GM23338 (cell line): ENCODE data around the gene AGO4. TPM values are rescaled to one million over a fixed set of nuclear protein-coding genes. Genes with fewer than 3 reads are reported as not detected.
"Not testable (repeated sequence)": the region's sequence is repeated elsewhere in the genome, so short reads cannot be mapped to it uniquely, and the experiment has no call there.

ENCODE experiments used
- ATAC-seq: fragments of 200-7000 bp; cut with Tn5 transposase; 3 replicates; pipeline ENCODE4 v1.9.1; 2020
- DNase-seq: peaks from one replicate; pipeline ENCODE4 v3.0.0-alpha.2; 2015; ENCODE audit warnings: low spot score
- H2AFZ ChIP-seq: fragments of 200-600 bp; sonication (generic); 2 replicates; pipeline ENCODE4 v1.8.0; 2016; ENCODE audit warnings: antibody characterized with exemption, mild to moderate bottlenecking, moderate library complexity
- H3F3A ChIP-seq: fragments of 200-600 bp; sonication (generic); replicated peaks from 2 replicates; pipeline ENCODE4 v1.8.0; 2017; ENCODE audit warnings: antibody characterized with exemption, mixed run types, low read depth
- H3K27ac ChIP-seq: fragments of 200-600 bp; sonication (generic); 2 replicates; pipeline ENCODE4 v1.6.1; 2016; ENCODE audit warnings: low read depth
- H3K27me3 ChIP-seq: fragments of 200-600 bp; sonication (generic); 2 replicates; pipeline ENCODE4 v1.8.0; 2016; ENCODE audit warnings: mild to moderate bottlenecking, mixed run types, moderate library complexity; ENCODE audit not compliant: insufficient read depth
- H3K36me3 ChIP-seq: fragments of 200-600 bp; sonication (generic); 2 replicates; pipeline ENCODE4 v1.8.0; 2016; ENCODE audit warnings: mild to moderate bottlenecking; ENCODE audit not compliant: insufficient read depth
- H3K4me1 ChIP-seq: fragments of 200-600 bp; sonication (generic); 2 replicates; pipeline ENCODE4 v1.8.0; 2016; ENCODE audit warnings: mild to moderate bottlenecking, moderate library complexity; ENCODE audit not compliant: insufficient read depth
- H3K4me2 ChIP-seq: fragments of 200-600 bp; sonication (generic); 2 replicates; pipeline ENCODE4 v1.7.1; 2017; ENCODE audit warnings: mixed run types
- H3K4me3 ChIP-seq: fragments of 200-600 bp; sonication (generic); 2 replicates; pipeline ENCODE4 v1.6.1; 2016; ENCODE audit warnings: mixed run types
- H3K79me2 ChIP-seq: fragments of 200-600 bp; sonication (generic); replicated peaks from 2 replicates; pipeline ENCODE4 v1.8.0; 2017; ENCODE audit warnings: mild to moderate bottlenecking; ENCODE audit not compliant: insufficient read depth
- H3K9me2 ChIP-seq: fragments of 200-600 bp; sonication (generic); 2 replicates; pipeline ENCODE4 v1.8.0; 2017; ENCODE audit not compliant: insufficient read depth
- H4K20me1 ChIP-seq: fragments of 200-600 bp; sonication (generic); replicated peaks from 2 replicates; pipeline ENCODE4 v1.8.0; 2017; ENCODE audit warnings: mild to moderate bottlenecking; ENCODE audit not compliant: insufficient read depth
- H3K27ac Mint-ChIP-seq: 2 replicates; pipeline ENCODE4 v1.8.0; 2020; ENCODE audit warnings: inconsistent platforms, mild to moderate bottlenecking, moderate library complexity, mixed read lengths
- H3K27me3 Mint-ChIP-seq: 3 replicates; pipeline ENCODE4 v1.8.0; 2022; ENCODE audit warnings: low read depth, mild to moderate bottlenecking, moderate library complexity, mixed read lengths, inconsistent platforms; ENCODE audit not compliant: insufficient read depth, poor library complexity
- H3K36me3 Mint-ChIP-seq: 3 replicates; pipeline ENCODE4 v1.8.0; 2021; ENCODE audit warnings: low read depth, mild to moderate bottlenecking, inconsistent platforms, moderate library complexity, mixed read lengths
- H3K4me1 Mint-ChIP-seq: 3 replicates; pipeline ENCODE4 v1.8.0; 2020; ENCODE audit warnings: mild to moderate bottlenecking, inconsistent platforms, mixed read lengths
- H3K4me3 Mint-ChIP-seq: 3 replicates; pipeline ENCODE4 v1.8.0; 2021; ENCODE audit warnings: moderate library complexity, mild to moderate bottlenecking, inconsistent platforms, mixed read lengths
- H3K9me3 Mint-ChIP-seq: 3 replicates; pipeline ENCODE4 v1.8.0; 2020; ENCODE audit warnings: moderate library complexity, mild to moderate bottlenecking, inconsistent platforms, mixed read lengths
- ETS1 ChIP-seq: IDR thresholded peaks from 2 replicates; pipeline ENCODE4 v1.6.1; 2016; ENCODE audit warnings: antibody characterized with exemption
- EZH2 ChIP-seq: fragments of 200-600 bp; sonication (generic); IDR thresholded peaks from one replicate; pipeline ENCODE4 v1.8.0; 2017; ENCODE audit warnings: antibody characterized with exemption, mild to moderate bottlenecking, low read depth; ENCODE audit not compliant: unreplicated experiment
- EZH2phosphoT487 ChIP-seq: fragments of 200-600 bp; sonication (generic); IDR thresholded peaks from one replicate; pipeline ENCODE4 v1.8.1; 2018; ENCODE audit warnings: antibody characterized with exemption; ENCODE audit not compliant: unreplicated experiment
- NANOG ChIP-seq: IDR thresholded peaks from 2 replicates; pipeline ENCODE4 v1.6.1; 2016; ENCODE audit warnings: antibody characterized with exemption, borderline replicate concordance
- ZNF114 ChIP-seq: fragments of 250-450 bp; sonication (Bioruptor Pico); IDR thresholded peaks from 2 replicates; pipeline ENCODE4 v1.5.0; 2020; ENCODE audit warnings: mild to moderate bottlenecking, moderate library complexity
- polyA plus RNA-seq: library from polyadenylated mRNA; unstranded; fragments of >200 nt; fragmentation: Nextera tagmentation; extraction: Ambion mirVana; gene quantifications from 2 replicates; pipeline ENCODE4 v1.2.1, GENCODE V29; 2016
- total RNA-seq: library from RNA; depleted of rRNA; stranded (reverse); fragments of >200 nt; shearing (Covaris generic); gene quantifications from 2 replicates; pipeline ENCODE4 v1.2.3, GENCODE V29; 2014
- TF ChIP-seq, protein P1 (sequence below), 2 experiments: fragments of 200-600 bp in 1 of 2; sonication (generic) in 1 of 2; conservative IDR thresholded peaks; 2 replicates each; pipeline versions ENCODE4 v1.5.1 to v1.6.1; 2016 to 2017; ENCODE audit warnings: antibody characterized with exemption in 2 of 2, low read depth in 2 of 2, mild to moderate bottlenecking in 2 of 2, moderate library complexity in 1 of 2

The AGO4 gene
- total and polyA plus RNA-seq, 2 experiments from 2014 or later: 1.7 to 9.7 TPM

- not testable (repeated sequence) for ATAC-seq, DNase-seq, H3K27ac Mint-ChIP-seq, H3K4me2 ChIP-seq, H3K27ac ChIP-seq, H3K9me2 ChIP-seq, H3K27me3 Mint-ChIP-seq, H3K9me3 Mint-ChIP-seq, H3K27me3 ChIP-seq, H3K4me3 Mint-ChIP-seq, H3K4me3 ChIP-seq, H2AFZ ChIP-seq
- H3F3A ChIP-seq: peaks cover 14% of the 10 kb centered on the region; the same call in 1 of the 2 replicates
- H3K4me1 Mint-ChIP-seq: peaks cover 48% of the 10 kb centered on the region
- H3K4me1 ChIP-seq: peaks cover 33% of the 10 kb centered on the region
- peaks cover 76% of the 10 kb centered on the region for H3K79me2 ChIP-seq
- peaks cover 49% of the 10 kb centered on the region for H3K36me3 Mint-ChIP-seq
- H3K36me3 ChIP-seq: peaks cover 19% of the 10 kb centered on the region
- peaks cover 50% of the 10 kb centered on the region for H4K20me1 ChIP-seq
Measured at GRCh38 chr1:35888981-35889380, 81.2 kb downstream of the AGO4 start.

GRCh38 chr1:35893051-35893879 is 85.4 kb downstream of the AGO4 start:
- no peaks in the 10 kb centered on the region for H3K27me3 Mint-ChIP-seq
- H3K36me3 ChIP-seq: peaks cover 42% of the 10 kb centered on the region
- no peaks in the 10 kb centered on the region for H3K9me3 Mint-ChIP-seq
- no peak overlapping the region for H3K4me3 Mint-ChIP-seq
- H3K4me3 ChIP-seq: no peak overlapping the region
- DNase-seq (no peak), ATAC-seq (no peak)
- no peak overlapping the region for H3K27ac ChIP-seq
- peaks cover 83% of the 10 kb centered on the region for H3K36me3 Mint-ChIP-seq
- no peak overlapping the region for H3K27ac Mint-ChIP-seq
- no peak overlapping the region for H2AFZ ChIP-seq
- H3K4me1 Mint-ChIP-seq: peaks cover 6% of the 10 kb centered on the region
- no peaks in the 10 kb centered on the region for H3K27me3 ChIP-seq
- no peak for TF ChIP-seq EZH2
- TF ChIP-seq, protein P1, sequence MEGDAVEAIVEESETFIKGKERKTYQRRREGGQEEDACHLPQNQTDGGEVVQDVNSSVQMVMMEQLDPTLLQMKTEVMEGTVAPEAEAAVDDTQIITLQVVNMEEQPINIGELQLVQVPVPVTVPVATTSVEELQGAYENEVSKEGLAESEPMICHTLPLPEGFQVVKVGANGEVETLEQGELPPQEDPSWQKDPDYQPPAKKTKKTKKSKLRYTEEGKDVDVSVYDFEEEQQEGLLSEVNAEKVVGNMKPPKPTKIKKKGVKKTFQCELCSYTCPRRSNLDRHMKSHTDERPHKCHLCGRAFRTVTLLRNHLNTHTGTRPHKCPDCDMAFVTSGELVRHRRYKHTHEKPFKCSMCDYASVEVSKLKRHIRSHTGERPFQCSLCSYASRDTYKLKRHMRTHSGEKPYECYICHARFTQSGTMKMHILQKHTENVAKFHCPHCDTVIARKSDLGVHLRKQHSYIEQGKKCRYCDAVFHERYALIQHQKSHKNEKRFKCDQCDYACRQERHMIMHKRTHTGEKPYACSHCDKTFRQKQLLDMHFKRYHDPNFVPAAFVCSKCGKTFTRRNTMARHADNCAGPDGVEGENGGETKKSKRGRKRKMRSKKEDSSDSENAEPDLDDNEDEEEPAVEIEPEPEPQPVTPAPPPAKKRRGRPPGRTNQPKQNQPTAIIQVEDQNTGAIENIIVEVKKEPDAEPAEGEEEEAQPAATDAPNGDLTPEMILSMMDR (conservative IDR thresholded peaks at IDR 0.05; ENCODE audit: low read depth in 2 of 2): no peak
- TF ChIP-seq ZNF114 (CRISPR knock-in tag): no peak
- TF ChIP-seq NANOG: no peak
- no peaks in the 10 kb centered on the region for H3K9me2 ChIP-seq
- no peak overlapping the region for H3K4me2 ChIP-seq
- peaks cover 31% of the 10 kb centered on the region for H4K20me1 ChIP-seq
- H3F3A ChIP-seq: 0 out of 2 replicates have a peak, but pooled peaks cover 12% of the 10 kb centered on the region
- no peaks in the 10 kb centered on the region; the same call in 1 of the 2 replicates for H3K4me1 ChIP-seq
- peaks cover 42% of the 10 kb centered on the region for H3K79me2 ChIP-seq

GRCh38 chr1:35894183-35894582 is 86.4 kb downstream of the AGO4 start:
- H2AFZ ChIP-seq: no peak overlapping the region
- Mint-ChIP-seq H3K27ac (peak overlapping the region; percentile 85), H3K36me3 (peaks cover 84% of the 10 kb centered on the region), H3K4me1 (no peaks in the 10 kb centered on the region), H3K27me3 (no peaks in the 10 kb centered on the region), H3K4me3 (no peak overlapping the region), H3K9me3 (no peaks in the 10 kb centered on the region)
- DNase-seq (no peak), ATAC-seq (no peak)
- TF ChIP-seq ZNF114 (CRISPR knock-in tag) (no peak), NANOG (no peak), EZH2phosphoT487 (no peak), ETS1 (no peak), EZH2 (no peak)
- peaks cover 51% of the 10 kb centered on the region for H3K36me3 ChIP-seq
- peak overlapping the region; percentile 74 for H3K27ac ChIP-seq
- H3K4me3 ChIP-seq: no peak overlapping the region
- H3F3A ChIP-seq: 0 out of 2 replicates have a peak, but pooled peaks cover 8% of the 10 kb centered on the region
- H3K79me2 ChIP-seq: peaks cover 37% of the 10 kb centered on the region
- H3K4me2 ChIP-seq: no peak overlapping the region
- H4K20me1 ChIP-seq: peaks cover 27% of the 10 kb centered on the region
- no peaks in the 10 kb centered on the region for H3K27me3 ChIP-seq
- H3K4me1 ChIP-seq: no peaks in the 10 kb centered on the region
- H3K9me2 ChIP-seq: no peaks in the 10 kb centered on the region
